Vagina (tissue), 2 donors: ENCODE data around the gene PRKCB.

Experiments used
- CTCF ChIP-seq, 3 experiments: fragments of 450-650 bp in 2 of 3; fragments of 200-600 bp in 1 of 3; sonication (generic) in 1 of 3; IDR thresholded peaks; one replicate each; pipeline ENCODE4 v1.5.1; 2017 to 2019; ENCODE audit warnings: antibody characterized with exemption in 3 of 3, mild to moderate bottlenecking in 2 of 3, moderate library complexity in 2 of 3
- POLR2A ChIP-seq, 2 donors: fragments of 450-650 bp; IDR thresholded peaks; one replicate each; pipeline ENCODE4 v1.6.1; 2017; ENCODE audit warnings: antibody characterized with exemption in 2 of 2, mild to moderate bottlenecking in 2 of 2, moderate library complexity in 2 of 2

- TF ChIP-seq CTCF (IDR thresholded peaks at IDR 0.05) (no peak), POLR2A (IDR thresholded peaks at IDR 0.05) (no peak)
These were observed 399.0 kb downstream of the PRKCB start for GRCh38 chr16:24234737-24235136.
